ENCODE results near the gene S1PR1. TPM values are rescaled to one million over a fixed set of nuclear protein-coding genes. Genes with fewer than 3 reads are reported as not detected.

Gene S1PR1
- polyA plus RNA-seq, 1 donor (not counting 4 experiments of a cell fraction or from before 2014, with no cell fraction given): 3.1 TPM

DNA sequence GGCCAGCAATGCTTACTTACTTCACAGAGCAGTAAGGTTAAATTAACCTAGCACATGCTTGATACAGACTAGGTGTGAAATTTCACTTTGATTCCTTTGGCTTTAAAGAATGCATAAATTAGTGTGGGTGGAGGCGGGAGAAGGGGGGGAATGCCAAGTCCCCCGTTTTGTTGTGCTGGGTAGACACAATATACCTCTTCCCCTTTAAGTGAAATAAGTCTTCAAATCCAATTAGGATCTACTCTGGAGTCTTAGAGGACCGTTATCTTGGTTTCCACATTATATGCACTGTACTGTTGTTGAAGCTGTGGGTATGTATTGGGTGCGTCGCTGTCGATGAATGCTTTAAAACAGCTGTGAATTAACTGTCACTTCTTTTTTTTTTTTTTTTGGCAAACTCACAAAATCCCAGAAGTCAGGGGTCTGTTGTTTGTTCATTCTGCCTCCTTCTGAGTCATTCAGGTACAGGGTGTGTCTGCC is 1.6 kb upstream of the S1PR1 start:
- H3K9ac ChIP-seq (ENCODE audit: control insufficient read depth, extremely low read depth, insufficient read depth, low read length): peak overlapping the region; percentile 71
- dilution Hi-C loops (cut with MboI; ENCODE audit: extremely low pct_ligation_motif_present, low sequenced_read_pairs): no loop called here

DNA sequence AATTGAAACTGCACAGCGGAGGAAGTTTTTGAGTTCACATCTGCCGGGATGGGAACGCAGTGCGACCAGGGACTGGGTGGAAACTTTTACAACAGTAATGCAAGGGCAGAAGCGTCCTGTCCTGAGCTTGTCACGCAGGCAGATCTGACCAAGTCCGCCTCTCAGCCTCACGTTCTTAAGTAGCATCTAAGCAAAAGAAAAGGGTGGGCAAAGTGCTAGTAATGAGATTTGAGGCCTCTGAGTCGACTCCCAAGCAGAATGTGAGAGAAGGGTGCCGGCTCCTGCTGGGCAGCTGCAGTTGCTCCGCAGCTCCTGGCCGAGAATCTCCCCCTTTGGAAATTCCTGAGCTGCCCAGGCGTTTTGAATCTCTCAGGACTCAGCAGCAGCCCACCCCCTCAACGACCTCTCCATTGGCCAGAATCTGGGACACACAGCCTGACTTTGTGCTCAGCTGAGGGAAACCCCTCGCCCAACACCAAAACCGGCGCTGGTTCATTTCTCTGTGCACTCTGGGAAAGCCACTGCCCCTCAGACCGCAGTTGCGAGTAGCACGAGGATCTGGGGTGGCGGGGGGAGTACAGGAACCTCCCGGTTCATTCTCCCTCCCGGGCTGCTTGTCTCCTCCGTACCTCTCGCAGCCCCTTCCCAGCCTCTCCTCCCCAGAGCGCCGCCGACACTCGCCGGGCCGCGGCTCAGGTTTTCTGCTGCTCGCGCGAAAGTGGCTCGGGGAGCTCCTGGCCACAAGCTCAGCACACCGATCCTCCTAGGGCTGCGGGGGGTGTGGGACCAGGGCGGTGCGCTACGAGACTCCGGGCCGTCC is 913 bp upstream of the S1PR1 start:
- H3K4me2 ChIP-seq (ENCODE audit: control insufficient read depth, extremely low read depth, insufficient read depth, low read depth, low read length): peak overlapping the region; percentile 96
- peak overlapping the region; percentile 52 for H2AFZ ChIP-seq (ENCODE audit: control insufficient read depth, low read length)
- no peaks in the 10 kb centered on the region for H3K27me3 ChIP-seq (ENCODE audit: control insufficient read depth, extremely low read depth, insufficient read depth, low read length)
- dilution Hi-C loops (cut with MboI; ENCODE audit: extremely low pct_ligation_motif_present, low sequenced_read_pairs): no loop called here
- peak overlapping the region; percentile 71 for H3K9ac ChIP-seq (ENCODE audit: control insufficient read depth, extremely low read depth, insufficient read depth, low read length)
- FAIRE-seq (no peak), DNase-seq (ENCODE audit: low read depth, low spot score) (no peak)
- H3K4me3 ChIP-seq (ENCODE audit: control insufficient read depth in 2 of 3, extremely low read depth in 1 of 3, insufficient read depth in 2 of 3, low read depth in 1 of 3, low read length in 3 of 3): peak overlapping the region; percentile 83 to 87 (median 85)
- H3K9me3 ChIP-seq (ENCODE audit: control insufficient read depth, low read depth, low read length): no peaks in the 10 kb centered on the region
- H3K27ac ChIP-seq (ENCODE audit: control insufficient read depth, insufficient read depth, low read length): peak overlapping the region; percentile 36
- no peaks in the 10 kb centered on the region for H4K20me1 ChIP-seq (ENCODE audit: control insufficient read depth, extremely low read depth, insufficient read depth, low read length)
- no peak for TF ChIP-seq EZH2 (IDR thresholded peaks at IDR 0.05; ENCODE audit: low read length)
- TF ChIP-seq, protein P1, sequence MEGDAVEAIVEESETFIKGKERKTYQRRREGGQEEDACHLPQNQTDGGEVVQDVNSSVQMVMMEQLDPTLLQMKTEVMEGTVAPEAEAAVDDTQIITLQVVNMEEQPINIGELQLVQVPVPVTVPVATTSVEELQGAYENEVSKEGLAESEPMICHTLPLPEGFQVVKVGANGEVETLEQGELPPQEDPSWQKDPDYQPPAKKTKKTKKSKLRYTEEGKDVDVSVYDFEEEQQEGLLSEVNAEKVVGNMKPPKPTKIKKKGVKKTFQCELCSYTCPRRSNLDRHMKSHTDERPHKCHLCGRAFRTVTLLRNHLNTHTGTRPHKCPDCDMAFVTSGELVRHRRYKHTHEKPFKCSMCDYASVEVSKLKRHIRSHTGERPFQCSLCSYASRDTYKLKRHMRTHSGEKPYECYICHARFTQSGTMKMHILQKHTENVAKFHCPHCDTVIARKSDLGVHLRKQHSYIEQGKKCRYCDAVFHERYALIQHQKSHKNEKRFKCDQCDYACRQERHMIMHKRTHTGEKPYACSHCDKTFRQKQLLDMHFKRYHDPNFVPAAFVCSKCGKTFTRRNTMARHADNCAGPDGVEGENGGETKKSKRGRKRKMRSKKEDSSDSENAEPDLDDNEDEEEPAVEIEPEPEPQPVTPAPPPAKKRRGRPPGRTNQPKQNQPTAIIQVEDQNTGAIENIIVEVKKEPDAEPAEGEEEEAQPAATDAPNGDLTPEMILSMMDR (optimal IDR thresholded peaks at IDR 0.05 in 1 of 3, IDR thresholded peaks at IDR 0.05 in 1 of 3, conservative IDR thresholded peaks at IDR 0.05 in 1 of 3; ENCODE audit: extremely low read depth in 1 of 3, insufficient read depth in 2 of 3, low read length in 3 of 3): no peak
- peaks cover 0 to 6% of the 10 kb centered on the region in 2 experiments for H3K36me3 ChIP-seq (ENCODE audit: control insufficient read depth in 2 of 2, extremely low read depth in 1 of 2, insufficient read depth in 2 of 2, low read length in 2 of 2)
- H3K4me1 ChIP-seq (ENCODE audit: control insufficient read depth, extremely low read depth, insufficient read depth, low read length): peaks cover 17% of the 10 kb centered on the region
- H3K79me2 ChIP-seq (ENCODE audit: control insufficient read depth, insufficient read depth, low read length): peaks cover 1% of the 10 kb centered on the region
- no peaks in the 10 kb centered on the region for H3K9me1 ChIP-seq (ENCODE audit: control insufficient read depth, extremely low read depth, insufficient read depth, low read length)

More for the DNA sequence above, 1.6 kb upstream of the S1PR1 start:
- H3K27ac ChIP-seq (ENCODE audit: control insufficient read depth, insufficient read depth, low read length): peak overlapping the region; percentile 36
- H3K79me2 ChIP-seq (ENCODE audit: control insufficient read depth, insufficient read depth, low read length): peaks cover 1% of the 10 kb centered on the region
- peaks cover 0 to 6% of the 10 kb centered on the region in 2 experiments for H3K36me3 ChIP-seq (ENCODE audit: control insufficient read depth in 2 of 2, extremely low read depth in 1 of 2, insufficient read depth in 2 of 2, low read length in 2 of 2)
- no peak overlapping the region for H2AFZ ChIP-seq (ENCODE audit: control insufficient read depth, low read length)
- TF ChIP-seq, protein P1 (optimal IDR thresholded peaks at IDR 0.05 in 1 of 3, IDR thresholded peaks at IDR 0.05 in 1 of 3, conservative IDR thresholded peaks at IDR 0.05 in 1 of 3; ENCODE audit: extremely low read depth in 1 of 3, insufficient read depth in 2 of 3, low read length in 3 of 3): no peak
- TF ChIP-seq EZH2 (IDR thresholded peaks at IDR 0.05; ENCODE audit: low read length): no peak
- peaks cover 17% of the 10 kb centered on the region for H3K4me1 ChIP-seq (ENCODE audit: control insufficient read depth, extremely low read depth, insufficient read depth, low read length)
- H3K9me3 ChIP-seq (ENCODE audit: control insufficient read depth, low read depth, low read length): no peaks in the 10 kb centered on the region
- no peaks in the 10 kb centered on the region for H3K9me1 ChIP-seq (ENCODE audit: control insufficient read depth, extremely low read depth, insufficient read depth, low read length)
- H4K20me1 ChIP-seq (ENCODE audit: control insufficient read depth, extremely low read depth, insufficient read depth, low read length): no peaks in the 10 kb centered on the region
- H3K27me3 ChIP-seq (ENCODE audit: control insufficient read depth, extremely low read depth, insufficient read depth, low read length): no peaks in the 10 kb centered on the region
- H3K4me2 ChIP-seq (ENCODE audit: control insufficient read depth, extremely low read depth, insufficient read depth, low read depth, low read length): peak overlapping the region; percentile 96
- peak overlapping the region in 2 of 3 experiments; percentile 85 to 87 for H3K4me3 ChIP-seq (ENCODE audit: control insufficient read depth in 2 of 3, extremely low read depth in 1 of 3, insufficient read depth in 2 of 3, low read depth in 1 of 3, low read length in 3 of 3)
- FAIRE-seq (no peak), DNase-seq (ENCODE audit: low read depth, low spot score) (no peak)
